MM.1S (cell line): ENCODE data around the gene PHF3.

Experiments used
- DNase-seq: peaks from one replicate; pipeline ENCODE4 v3.0.0-alpha.2; 2015
- H2AFZ ChIP-seq: fragments of 300-600 bp; sonication (generic); 2 replicates; pipeline ENCODE4 v1.6.0; 2016; ENCODE audit warnings: antibody characterized with exemption, low read length
- H3F3A ChIP-seq: fragments of 300-600 bp; sonication (generic); 2 replicates; pipeline ENCODE4 v1.6.1; 2016; ENCODE audit warnings: mild to moderate bottlenecking, antibody characterized with exemption, low read length, moderate library complexity, mixed read lengths; ENCODE audit not compliant: insufficient read depth
- H3K27ac ChIP-seq: fragments of 300-600 bp; sonication (generic); 2 replicates; pipeline ENCODE4 v1.5.1; 2016; ENCODE audit warnings: mild to moderate bottlenecking, low read length
- H3K27me3 ChIP-seq: fragments of 300-600 bp; sonication (generic); replicated peaks from 2 replicates; pipeline ENCODE4 v1.6.0; 2016; ENCODE audit warnings: low read length; ENCODE audit not compliant: insufficient read depth
- H3K36me3 ChIP-seq: fragments of 300-600 bp; sonication (generic); replicated peaks from 2 replicates; pipeline ENCODE4 v1.6.1; 2016; ENCODE audit warnings: mild to moderate bottlenecking, low read length, mixed read lengths; ENCODE audit not compliant: insufficient read depth
- H3K4me1 ChIP-seq: fragments of 300-600 bp; sonication (generic); 2 replicates; pipeline ENCODE4 v1.6.1; 2016; ENCODE audit warnings: low read length, mixed read lengths
- H3K4me2 ChIP-seq: fragments of 300-600 bp; sonication (generic); 2 replicates; pipeline ENCODE4 v1.6.0; 2016; ENCODE audit warnings: low read depth, low read length
- H3K4me3 ChIP-seq: fragments of 300-600 bp; sonication (generic); 2 replicates; pipeline ENCODE4 v1.5.1; 2016; ENCODE audit warnings: low read length, mixed read lengths
- H3K79me2 ChIP-seq: fragments of 300-600 bp; sonication (generic); 2 replicates; pipeline ENCODE4 v1.6.1; 2016; ENCODE audit warnings: mixed run types, low read length, mixed read lengths
- H3K9ac ChIP-seq: fragments of 300-600 bp; sonication (generic); 2 replicates; pipeline ENCODE4 v1.6.1; 2016; ENCODE audit warnings: low read length, mixed read lengths
- H3K9me2 ChIP-seq: fragments of 300-600 bp; sonication (generic); replicated peaks from 2 replicates; pipeline ENCODE4 v1.6.1; 2016; ENCODE audit warnings: mild to moderate bottlenecking, low read length, mixed read lengths; ENCODE audit not compliant: insufficient read depth
- H3K9me3 ChIP-seq: fragments of 300-600 bp; sonication (generic); replicated peaks from 2 replicates; pipeline ENCODE4 v1.6.1; 2016; ENCODE audit warnings: mild to moderate bottlenecking, low read length, mixed read lengths; ENCODE audit not compliant: insufficient read depth
- H4K20me1 ChIP-seq: fragments of 300-600 bp; sonication (generic); 2 replicates; pipeline ENCODE4 v1.6.1; 2016; ENCODE audit warnings: mild to moderate bottlenecking, low read length, moderate library complexity, mixed read lengths; ENCODE audit not compliant: insufficient read depth
- EZH2 ChIP-seq: fragments of 300-600 bp; sonication (generic); optimal IDR thresholded peaks from 2 replicates; pipeline ENCODE3; 2017; ENCODE audit warnings: low read depth, mild to moderate bottlenecking, antibody characterized with exemption, low read length, mixed read lengths
- EZH2phosphoT487 ChIP-seq: fragments of 300-600 bp; sonication (generic); IDR thresholded peaks from 2 replicates; pipeline ENCODE4 v1.6.1; 2018; ENCODE audit warnings: antibody characterized with exemption, low read length
- TF ChIP-seq, protein P1 (sequence below): fragments of 300-600 bp; sonication (generic); IDR thresholded peaks from 2 replicates; pipeline ENCODE4 v1.5.1; 2016; ENCODE audit warnings: antibody characterized with exemption, low read length, mixed read lengths

Gene PHF3

DNA sequence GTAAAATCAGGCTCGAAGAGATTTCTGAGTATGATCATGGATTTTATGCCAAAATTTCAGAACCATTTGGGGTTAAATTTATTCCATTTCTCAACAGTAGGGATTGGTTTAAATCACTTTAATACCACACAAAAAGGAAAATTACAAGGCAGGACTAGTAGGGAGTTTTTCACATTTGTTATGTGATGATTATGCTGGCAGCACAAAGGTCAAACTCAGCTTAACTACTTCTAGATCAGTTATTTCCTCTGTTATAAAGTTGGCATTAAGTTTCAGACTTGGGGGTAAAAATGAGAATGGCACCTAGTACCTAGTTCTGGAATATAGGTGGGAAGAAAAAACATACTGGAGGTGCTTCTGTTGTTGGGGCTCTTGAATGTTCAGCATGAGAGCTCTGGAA, 39.5 kb downstream of the PHF3 start:
- no peaks in the 10 kb centered on the region for H3K9me3 ChIP-seq
- no peaks in the 10 kb centered on the region for H3K36me3 ChIP-seq
- DNase-seq: no peak
- no peak overlapping the region for H3K4me2 ChIP-seq
- TF ChIP-seq EZH2 (no peak), EZH2phosphoT487 (no peak)
- TF ChIP-seq, protein P1, sequence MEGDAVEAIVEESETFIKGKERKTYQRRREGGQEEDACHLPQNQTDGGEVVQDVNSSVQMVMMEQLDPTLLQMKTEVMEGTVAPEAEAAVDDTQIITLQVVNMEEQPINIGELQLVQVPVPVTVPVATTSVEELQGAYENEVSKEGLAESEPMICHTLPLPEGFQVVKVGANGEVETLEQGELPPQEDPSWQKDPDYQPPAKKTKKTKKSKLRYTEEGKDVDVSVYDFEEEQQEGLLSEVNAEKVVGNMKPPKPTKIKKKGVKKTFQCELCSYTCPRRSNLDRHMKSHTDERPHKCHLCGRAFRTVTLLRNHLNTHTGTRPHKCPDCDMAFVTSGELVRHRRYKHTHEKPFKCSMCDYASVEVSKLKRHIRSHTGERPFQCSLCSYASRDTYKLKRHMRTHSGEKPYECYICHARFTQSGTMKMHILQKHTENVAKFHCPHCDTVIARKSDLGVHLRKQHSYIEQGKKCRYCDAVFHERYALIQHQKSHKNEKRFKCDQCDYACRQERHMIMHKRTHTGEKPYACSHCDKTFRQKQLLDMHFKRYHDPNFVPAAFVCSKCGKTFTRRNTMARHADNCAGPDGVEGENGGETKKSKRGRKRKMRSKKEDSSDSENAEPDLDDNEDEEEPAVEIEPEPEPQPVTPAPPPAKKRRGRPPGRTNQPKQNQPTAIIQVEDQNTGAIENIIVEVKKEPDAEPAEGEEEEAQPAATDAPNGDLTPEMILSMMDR: no peak
- no peak overlapping the region for H3K9ac ChIP-seq
- H3K4me3 ChIP-seq: no peak overlapping the region
- H2AFZ ChIP-seq: no peak overlapping the region
- H3K27me3 ChIP-seq: no peaks in the 10 kb centered on the region
- no peaks in the 10 kb centered on the region for H3F3A ChIP-seq
- H4K20me1 ChIP-seq: no peaks in the 10 kb centered on the region
- H3K79me2 ChIP-seq: peaks cover 89% of the 10 kb centered on the region
- H3K27ac ChIP-seq: no peak overlapping the region
- no peaks in the 10 kb centered on the region for H3K4me1 ChIP-seq
- H3K9me2 ChIP-seq: no peaks in the 10 kb centered on the region

DNA sequence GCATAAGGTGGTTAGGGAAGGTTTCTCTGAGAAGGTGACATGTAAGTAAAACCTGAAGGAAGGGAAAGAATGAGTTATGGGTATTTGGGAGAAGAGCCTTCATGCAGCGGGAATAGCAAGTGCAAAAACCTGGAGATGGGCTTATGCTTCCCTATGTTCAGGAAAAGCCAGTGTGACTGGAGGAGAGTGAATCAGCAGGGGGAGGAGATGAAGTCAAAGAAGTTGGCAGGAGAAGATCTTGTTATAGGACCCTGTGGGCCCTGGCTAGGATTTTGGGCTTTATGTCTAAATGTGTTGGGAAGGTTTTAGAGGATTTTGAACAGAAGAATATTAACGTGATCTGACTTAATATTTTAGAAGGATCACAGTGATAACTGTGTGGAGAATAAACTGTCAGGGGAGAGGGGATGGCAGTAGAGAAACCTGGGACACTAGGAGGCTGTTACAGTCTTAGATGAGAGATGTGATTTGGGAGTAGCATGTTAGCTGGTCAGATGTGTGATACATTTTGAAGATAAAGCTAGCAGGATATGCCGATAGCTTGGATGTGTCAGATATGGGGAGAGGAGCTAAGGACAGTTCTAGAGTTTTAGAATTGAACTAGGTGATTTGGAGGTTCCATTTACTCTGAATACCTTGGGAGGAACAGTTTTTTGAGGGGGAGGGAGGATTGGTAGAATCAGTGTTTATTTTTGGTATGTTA, 41.0 kb downstream of the PHF3 start:
- Histone ChIP-seq H3K36me3 (no peaks in the 10 kb centered on the region), H3K4me1 (no peaks in the 10 kb centered on the region), H3K4me2 (no peak overlapping the region), H3K27ac (no peak overlapping the region), H4K20me1 (no peaks in the 10 kb centered on the region), H3K9me3 (no peaks in the 10 kb centered on the region), H3K4me3 (no peak overlapping the region), H3K9me2 (no peaks in the 10 kb centered on the region), H3K9ac (no peak overlapping the region), H2AFZ (no peak overlapping the region), H3K79me2 (peaks cover 87% of the 10 kb centered on the region), H3F3A (no peaks in the 10 kb centered on the region), H3K27me3 (no peaks in the 10 kb centered on the region)
- DNase-seq: no peak
- no peak for TF ChIP-seq EZH2
- TF ChIP-seq, protein P1: no peak
- TF ChIP-seq EZH2phosphoT487: no peak

DNA sequence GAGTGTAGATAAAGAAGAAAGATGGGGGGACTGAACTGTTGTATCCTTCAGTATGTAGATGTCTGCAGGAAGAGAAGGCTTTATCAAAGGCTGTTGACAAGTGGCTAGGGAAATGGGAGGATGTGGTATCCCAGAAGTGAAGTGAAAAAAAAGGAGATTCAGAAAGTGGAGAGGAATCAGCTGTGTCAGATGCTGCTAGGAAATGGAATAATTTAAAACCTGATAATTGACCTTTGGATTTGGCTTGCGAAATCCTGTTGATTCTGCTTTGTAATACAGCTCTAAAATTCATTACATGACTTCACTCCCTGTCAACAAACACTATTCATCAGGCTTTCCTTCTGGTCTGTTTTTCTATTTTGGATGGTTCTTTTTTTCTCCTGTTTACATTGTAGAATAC, 41.7 kb downstream of the PHF3 start:
- TF ChIP-seq EZH2phosphoT487 (no peak), EZH2 (no peak)
- TF ChIP-seq, protein P1: no peak
- no peak overlapping the region for H3K9ac ChIP-seq
- H3K9me2 ChIP-seq: no peaks in the 10 kb centered on the region
- no peak overlapping the region for H3K4me3 ChIP-seq
- 0 out of 2 replicates have a peak, but pooled peaks cover 5% of the 10 kb centered on the region for H3F3A ChIP-seq
- no peaks in the 10 kb centered on the region for H3K36me3 ChIP-seq
- H4K20me1 ChIP-seq: no peaks in the 10 kb centered on the region
- H3K9me3 ChIP-seq: no peaks in the 10 kb centered on the region
- no peak overlapping the region for H2AFZ ChIP-seq
- H3K4me1 ChIP-seq: 0 out of 2 replicates have a peak, but pooled peaks cover under 1% of the 10 kb centered on the region
- no peak overlapping the region for H3K27ac ChIP-seq
- no peak overlapping the region for H3K4me2 ChIP-seq
- DNase-seq: no peak
- H3K79me2 ChIP-seq: peaks cover 89% of the 10 kb centered on the region
- no peaks in the 10 kb centered on the region for H3K27me3 ChIP-seq
